Activated T-helper 2 cell treated with anti-CD3 and anti-CD28 coated beads, Interferon-gamma antibody, Interleukin-2, Interleukin-4, amounts not matched to agents 10 μg/mL and 5 μg/mL and 100 μg/mL, durations not matched to agents 14 hours and 24 hours and 36 hours (primary cell): ENCODE data around the gene HFE. TPM values are rescaled to one million over a fixed set of nuclear protein-coding genes. Genes with fewer than 3 reads are reported as not detected.
"Not testable (repeated sequence)": the region's sequence is repeated elsewhere in the genome, so short reads cannot be mapped to it uniquely, and the experiment has no call there.

ENCODE experiments used
- DNase-seq: peaks from one replicate; pipeline ENCODE4 v3.0.0; 2021; ENCODE audit warnings: low spot score
- H3K27ac Mint-ChIP-seq: one replicate; pipeline ENCODE4 v1.8.0; 2021; ENCODE audit warnings: mixed read lengths
- H3K27me3 Mint-ChIP-seq: one replicate; pipeline ENCODE4 v1.8.0; 2021; ENCODE audit warnings: low read depth, mixed read lengths
- H3K36me3 Mint-ChIP-seq: one replicate; pipeline ENCODE4 v1.8.0; 2021; ENCODE audit warnings: low read depth, mixed read lengths
- H3K4me1 Mint-ChIP-seq: one replicate; pipeline ENCODE4 v1.8.0; 2021; ENCODE audit warnings: low read depth, mixed read lengths
- H3K4me3 Mint-ChIP-seq: one replicate; pipeline ENCODE4 v1.8.0; 2021; ENCODE audit warnings: low read depth, mild to moderate bottlenecking, moderate library complexity, mixed read lengths
- H3K9me3 Mint-ChIP-seq: one replicate; pipeline ENCODE4 v1.8.0; 2021; ENCODE audit warnings: mixed read lengths
- intact Hi-C: fragments of 100-400 bp; cut with micrococcal nuclease; formaldehyde crosslinking; loops from one replicate; pipeline ENCODE4 v1.15.1; 2023
- total RNA-seq: library from RNA; stranded (reverse); gene quantifications from 2 replicates; pipeline ENCODE4 v1.2.3, GENCODE V29; 2022

Gene HFE
- total RNA-seq, 1 donor from 2014 or later, result 0.39 TPM

GRCh38 chr6:26053992-26054780 lies 33.0 kb upstream of the HFE start:
- peak overlapping the region; percentile 99 for H3K27ac Mint-ChIP-seq
- no peak for DNase-seq
- intact Hi-C loops, result loop anchor here (2.0 to 10.0 kb wide), 2 partner anchors 145 to 1081 kb away; a partner anchor contains a TSS

GRCh38 chr6:26054781-26055718 lies 32.2 kb upstream of the HFE start:
- intact Hi-C loops, result loop anchor here (1.0 to 10.0 kb wide), 5 partner anchors 10 to 1080 kb away; a partner anchor contains a TSS
- no peaks in the 10 kb centered on the region for H3K27me3 Mint-ChIP-seq
- no peaks in the 10 kb centered on the region for H3K36me3 Mint-ChIP-seq
- peak overlapping the region; percentile 90 for H3K4me3 Mint-ChIP-seq
- H3K9me3 Mint-ChIP-seq, result no peaks in the 10 kb centered on the region
- peak; percentile 85 for DNase-seq
- H3K4me1 Mint-ChIP-seq, result peaks cover 33% of the 10 kb centered on the region
- peak overlapping the region; percentile 99 for H3K27ac Mint-ChIP-seq

More at GRCh38 chr6:26053992-26054780, 33.0 kb upstream of the HFE start:
- Mint-ChIP-seq H3K27me3 (no peaks in the 10 kb centered on the region), H3K36me3 (no peaks in the 10 kb centered on the region), H3K4me3 (peak overlapping the region; percentile 90), H3K9me3 (no peaks in the 10 kb centered on the region), H3K4me1 (peaks cover 32% of the 10 kb centered on the region)

- intact Hi-C loops, result loop anchor here (1.0 to 10.0 kb wide), 9 partner anchors 8 to 1079 kb away; a partner anchor contains a TSS
- no peaks in the 10 kb centered on the region for H3K36me3 Mint-ChIP-seq
- peak overlapping the region; percentile 99 for H3K27ac Mint-ChIP-seq
- H3K9me3 Mint-ChIP-seq, result no peaks in the 10 kb centered on the region
- H3K4me3 Mint-ChIP-seq, result peak overlapping the region; percentile 90
- peak; percentile 92 for DNase-seq
- H3K27me3 Mint-ChIP-seq, result no peaks in the 10 kb centered on the region
- peaks cover 39% of the 10 kb centered on the region for H3K4me1 Mint-ChIP-seq
These were observed 31.3 kb upstream of the HFE start for GRCh38 chr6:26055719-26056582.

GRCh38 chr6:26056583-26057350 lies 30.5 kb upstream of the HFE start:
- peak overlapping the region; percentile 99 for H3K27ac Mint-ChIP-seq
- no peaks in the 10 kb centered on the region for H3K9me3 Mint-ChIP-seq
- H3K27me3 Mint-ChIP-seq, result no peaks in the 10 kb centered on the region
- peak overlapping the region; percentile 90 for H3K4me3 Mint-ChIP-seq
- peaks cover 37% of the 10 kb centered on the region for H3K4me1 Mint-ChIP-seq
- H3K36me3 Mint-ChIP-seq, result no peaks in the 10 kb centered on the region
- intact Hi-C loops, result loop anchor here (1.0 to 10.0 kb wide), 5 partner anchors 8 to 1078 kb away; a partner anchor contains a TSS
- DNase-seq, result no peak

GRCh38 chr6:26057899-26058298 lies 29.3 kb upstream of the HFE start:
- Mint-ChIP-seq H3K36me3 (no peaks in the 10 kb centered on the region), H3K4me1 (peaks cover 34% of the 10 kb centered on the region), H3K9me3 (no peaks in the 10 kb centered on the region), H3K27me3 (peaks cover 7% of the 10 kb centered on the region), H3K4me3 (no peak overlapping the region), H3K27ac (peak overlapping the region; percentile 67)
- intact Hi-C loops, result loop anchor here (2.0 to 10.0 kb wide), 2 partner anchors 45 to 1077 kb away; a partner anchor contains a TSS
- DNase-seq, result no peak

GRCh38 chr6:26058477-26059033 lies 28.7 kb upstream of the HFE start:
- peaks cover 34% of the 10 kb centered on the region for H3K4me1 Mint-ChIP-seq
- not testable (repeated sequence) for H3K4me3 Mint-ChIP-seq, H3K27me3 Mint-ChIP-seq, H3K27ac Mint-ChIP-seq, H3K36me3 Mint-ChIP-seq, DNase-seq, H3K9me3 Mint-ChIP-seq
- intact Hi-C loops, result loop anchor here (10.0 kb wide), 1 partner anchor 1076 kb away; a partner anchor contains a TSS

GRCh38 chr6:26059941-26060340 lies 27.3 kb upstream of the HFE start:
- Mint-ChIP-seq H3K9me3 (no peaks in the 10 kb centered on the region), H3K36me3 (no peaks in the 10 kb centered on the region), H3K4me3 (no peak overlapping the region), H3K27me3 (peaks cover 12% of the 10 kb centered on the region), H3K4me1 (peaks cover 25% of the 10 kb centered on the region), H3K27ac (no peak overlapping the region)
- no peak for DNase-seq
- intact Hi-C loops, result loop anchor here (10.0 kb wide), 1 partner anchor 1075 kb away; a partner anchor contains a TSS

GRCh38 chr6:26064619-26065257 lies 22.5 kb upstream of the HFE start:
- Mint-ChIP-seq H3K36me3 (no peaks in the 10 kb centered on the region), H3K9me3 (no peaks in the 10 kb centered on the region), H3K27me3 (peaks cover 31% of the 10 kb centered on the region), H3K4me3 (no peak overlapping the region), H3K27ac (no peak overlapping the region), H3K4me1 (peaks cover 16% of the 10 kb centered on the region)
- intact Hi-C loops, result loop anchor here (1.0 kb wide), 1 partner anchor 8 kb away; a partner anchor contains a TSS
- DNase-seq, result peak; percentile 12

- H3K27ac Mint-ChIP-seq, result no peak overlapping the region
- H3K4me1 Mint-ChIP-seq, result peaks cover 7% of the 10 kb centered on the region
- intact Hi-C loops, result loop anchor here (1.0 kb wide), 1 partner anchor 31 kb away; no protein-coding TSS in a partner anchor
- no peaks in the 10 kb centered on the region for H3K9me3 Mint-ChIP-seq
- H3K27me3 Mint-ChIP-seq, result peaks cover 31% of the 10 kb centered on the region
- H3K36me3 Mint-ChIP-seq, result no peaks in the 10 kb centered on the region
- H3K4me3 Mint-ChIP-seq, result no peak overlapping the region
- peak; percentile 49 for DNase-seq
These were observed 21.3 kb upstream of the HFE start for GRCh38 chr6:26065952-26066380.

GRCh38 chr6:26067367-26067766 lies 19.9 kb upstream of the HFE start:
- peaks cover 7% of the 10 kb centered on the region for H3K4me1 Mint-ChIP-seq
- DNase-seq, result no peak
- H3K27ac Mint-ChIP-seq, result no peak overlapping the region
- intact Hi-C loops, result no loop called here
- no peaks in the 10 kb centered on the region for H3K9me3 Mint-ChIP-seq
- H3K27me3 Mint-ChIP-seq, result peaks cover 27% of the 10 kb centered on the region
- no peak overlapping the region for H3K4me3 Mint-ChIP-seq
- H3K36me3 Mint-ChIP-seq, result no peaks in the 10 kb centered on the region

- intact Hi-C loops, result no loop called here
- Mint-ChIP-seq H3K36me3 (no peaks in the 10 kb centered on the region), H3K4me1 (peaks cover 7% of the 10 kb centered on the region), H3K27me3 (peaks cover 23% of the 10 kb centered on the region), H3K4me3 (no peak overlapping the region), H3K27ac (no peak overlapping the region), H3K9me3 (no peaks in the 10 kb centered on the region)
- no peak for DNase-seq
These were observed 19.2 kb upstream of the HFE start for GRCh38 chr6:26068036-26068435.
